Karpas-422 (cell line): ENCODE measurements around the gene MIR17HG. TPM values are rescaled to one million over a fixed set of nuclear protein-coding genes. Genes with fewer than 3 reads are reported as not detected.
"Not testable (repeated sequence)": the region's sequence is repeated elsewhere in the genome, so short reads cannot be mapped to it uniquely, and the experiment has no call there.

Experiments
- DNase-seq: peaks from one replicate; pipeline ENCODE4 v3.0.0-alpha.2; 2015
- H2AFZ ChIP-seq: fragments of 200-600 bp; sonication (generic); 2 replicates; pipeline ENCODE4 v1.6.1; 2014; ENCODE audit warnings: antibody characterized with exemption, low read length, mixed read lengths
- H3K27ac ChIP-seq: fragments of 200-600 bp; sonication (generic); 2 replicates; pipeline ENCODE4 v1.5.1; 2014; ENCODE audit warnings: mild to moderate bottlenecking, low read length, moderate library complexity
- H3K27me3 ChIP-seq: fragments of 200-600 bp; sonication (generic); 2 replicates; pipeline ENCODE4 v1.6.1; 2014; ENCODE audit warnings: low read length, mixed read lengths
- H3K36me3 ChIP-seq: fragments of 200-600 bp; sonication (generic); 2 replicates; pipeline ENCODE4 v1.6.1; 2014; ENCODE audit warnings: low read length, mixed read lengths; ENCODE audit not compliant: insufficient read depth
- H3K4me1 ChIP-seq: fragments of 200-600 bp; sonication (generic); 2 replicates; pipeline ENCODE4 v1.6.1; 2014; ENCODE audit warnings: mild to moderate bottlenecking, low read length, mixed read lengths
- H3K4me2 ChIP-seq: fragments of 200-600 bp; sonication (generic); 2 replicates; pipeline ENCODE4 v1.6.1; 2014; ENCODE audit warnings: low read length, low read depth, mild to moderate bottlenecking; ENCODE audit not compliant: poor library complexity, severe bottlenecking
- H3K4me3 ChIP-seq: fragments of 200-600 bp; sonication (generic); 2 replicates; pipeline ENCODE4 v1.5.1; 2014; ENCODE audit warnings: mild to moderate bottlenecking, antibody characterized with exemption, low read length, mixed read lengths
- H3K79me2 ChIP-seq: fragments of 200-600 bp; sonication (generic); 2 replicates; pipeline ENCODE4 v1.6.1; 2014; ENCODE audit warnings: mild to moderate bottlenecking, low read length, mixed read lengths
- H3K9ac ChIP-seq: fragments of 200-600 bp; sonication (generic); 2 replicates; pipeline ENCODE4 v1.6.0; 2014; ENCODE audit warnings: low read length
- H3K9me2 ChIP-seq: fragments of 200-600 bp; sonication (generic), shearing (Covaris generic); replicated peaks from 2 replicates; pipeline ENCODE4 v1.6.0; 2014; ENCODE audit warnings: mild to moderate bottlenecking, low read length, moderate library complexity; ENCODE audit not compliant: insufficient read depth
- H3K9me3 ChIP-seq: fragments of 300-700, 200-600 bp; sonication (generic); 2 replicates; pipeline ENCODE4 v1.6.1; 2014; ENCODE audit warnings: low read length, mixed read lengths
- H4K20me1 ChIP-seq: fragments of 200-600 bp; sonication (generic); 2 replicates; pipeline ENCODE4 v1.6.1; 2014; ENCODE audit warnings: mild to moderate bottlenecking, antibody characterized with exemption, low read length, low read depth; ENCODE audit not compliant: insufficient read depth
- total RNA-seq: library from RNA; depleted of rRNA; stranded (reverse); fragments of >200 nt; shearing (Covaris generic); gene quantifications from 2 replicates; pipeline ENCODE4 v1.2.3, GENCODE V29; 2014; ENCODE audit warnings: low replicate concordance

Gene MIR17HG
- total RNA-seq, 1 experiment from 2014 or later: 23.4 TPM

- Histone ChIP-seq H3K79me2 (peaks cover 41% of the 10 kb centered on the region), H3K4me1 (peaks cover 60% of the 10 kb centered on the region), H3K27ac (peak overlapping the region; percentile 67), H4K20me1 (peaks cover 55% of the 10 kb centered on the region), H3K9ac (peak overlapping the region; percentile 85), H3K27me3 (no peaks in the 10 kb centered on the region), H3K9me3 (no peaks in the 10 kb centered on the region), H3K4me3 (peak overlapping the region; percentile 95), H3K9me2 (no peaks in the 10 kb centered on the region), H2AFZ (no peak overlapping the region), H3K36me3 (peaks cover 62% of the 10 kb centered on the region), H3K4me2 (peak overlapping the region; percentile 91)
- no peak for DNase-seq
Measured at GRCh38 chr13:91349992-91350911, 2.8 kb downstream of the MIR17HG start.

GRCh38 chr13:91351123-91351522 lies 3.6 kb downstream of the MIR17HG start:
- H3K9me2 ChIP-seq: no peaks in the 10 kb centered on the region
- peak overlapping the region; percentile 91 for H3K4me2 ChIP-seq
- peaks cover 41% of the 10 kb centered on the region for H3K79me2 ChIP-seq
- no peaks in the 10 kb centered on the region for H3K9me3 ChIP-seq
- H3K4me1 ChIP-seq: peaks cover 66% of the 10 kb centered on the region
- H3K27ac ChIP-seq: no peak overlapping the region
- peak; percentile 42 for DNase-seq
- no peaks in the 10 kb centered on the region for H3K27me3 ChIP-seq
- H3K4me3 ChIP-seq: no peak overlapping the region
- H3K9ac ChIP-seq: no peak overlapping the region
- no peak overlapping the region for H2AFZ ChIP-seq
- peaks cover 70% of the 10 kb centered on the region for H3K36me3 ChIP-seq
- H4K20me1 ChIP-seq: peaks cover 64% of the 10 kb centered on the region

GRCh38 chr13:91351980-91352379 lies 4.5 kb downstream of the MIR17HG start:
- H3K79me2 ChIP-seq: peaks cover 41% of the 10 kb centered on the region
- no peak overlapping the region for H2AFZ ChIP-seq
- peaks cover 79% of the 10 kb centered on the region for H3K36me3 ChIP-seq
- H3K4me2 ChIP-seq: no peak overlapping the region
- H4K20me1 ChIP-seq: peaks cover 72% of the 10 kb centered on the region
- no peak overlapping the region for H3K4me3 ChIP-seq
- H3K9me2 ChIP-seq: no peaks in the 10 kb centered on the region
- no peaks in the 10 kb centered on the region for H3K27me3 ChIP-seq
- peak overlapping the region; percentile 21; the same call in 1 of the 2 replicates for H3K27ac ChIP-seq
- peaks cover 66% of the 10 kb centered on the region for H3K4me1 ChIP-seq
- H3K9me3 ChIP-seq: no peaks in the 10 kb centered on the region
- peak; percentile 41 for DNase-seq
- H3K9ac ChIP-seq: no peak overlapping the region

GRCh38 chr13:91352891-91353290 lies 5.4 kb downstream of the MIR17HG start:
- not testable (repeated sequence) for H3K27me3 ChIP-seq, H3K9me2 ChIP-seq, H2AFZ ChIP-seq, H3K4me3 ChIP-seq, H3K4me2 ChIP-seq, H3K27ac ChIP-seq, H3K9ac ChIP-seq, H3K9me3 ChIP-seq
- Histone ChIP-seq H3K4me1 (peaks cover 71% of the 10 kb centered on the region), H3K79me2 (peaks cover 38% of the 10 kb centered on the region), H3K36me3 (peaks cover 88% of the 10 kb centered on the region), H4K20me1 (peaks cover 73% of the 10 kb centered on the region)
- DNase-seq: peak; percentile 44

GRCh38 chr13:91353494-91353893 lies 6.0 kb downstream of the MIR17HG start:
- peaks cover 73% of the 10 kb centered on the region for H4K20me1 ChIP-seq
- no peak overlapping the region for H3K9ac ChIP-seq
- peaks cover 94% of the 10 kb centered on the region for H3K36me3 ChIP-seq
- no peak overlapping the region for H3K4me3 ChIP-seq
- no peak overlapping the region for H3K27ac ChIP-seq
- H3K9me3 ChIP-seq: no peaks in the 10 kb centered on the region
- H2AFZ ChIP-seq: no peak overlapping the region
- no peaks in the 10 kb centered on the region for H3K27me3 ChIP-seq
- no peaks in the 10 kb centered on the region for H3K9me2 ChIP-seq
- peaks cover 75% of the 10 kb centered on the region for H3K4me1 ChIP-seq
- H3K79me2 ChIP-seq: peaks cover 34% of the 10 kb centered on the region
- no peak for DNase-seq
- no peak overlapping the region for H3K4me2 ChIP-seq

- Histone ChIP-seq H3K27me3 (no peaks in the 10 kb centered on the region), H3K36me3 (peaks cover 91% of the 10 kb centered on the region), H2AFZ (no peak overlapping the region), H3K9me3 (no peaks in the 10 kb centered on the region), H3K27ac (no peak overlapping the region), H3K4me2 (no peak overlapping the region), H3K4me1 (peaks cover 65% of the 10 kb centered on the region), H4K20me1 (peaks cover 60% of the 10 kb centered on the region), H3K9me2 (no peaks in the 10 kb centered on the region), H3K9ac (no peak overlapping the region), H3K4me3 (no peak overlapping the region), H3K79me2 (peaks cover 20% of the 10 kb centered on the region)
- DNase-seq: peak; percentile 49
Measured at GRCh38 chr13:91355099-91355825, 7.8 kb downstream of the MIR17HG start.

- Histone ChIP-seq H3K4me3 (no peak overlapping the region), H3K27me3 (no peaks in the 10 kb centered on the region), H3K9me2 (no peaks in the 10 kb centered on the region), H3K4me2 (no peak overlapping the region), H2AFZ (no peak overlapping the region), H4K20me1 (peaks cover 52% of the 10 kb centered on the region), H3K79me2 (peaks cover 12% of the 10 kb centered on the region), H3K9ac (no peak overlapping the region), H3K27ac (no peak overlapping the region), H3K9me3 (no peaks in the 10 kb centered on the region), H3K36me3 (peaks cover 88% of the 10 kb centered on the region), H3K4me1 (peaks cover 57% of the 10 kb centered on the region)
- DNase-seq: peak; percentile 46
Measured at GRCh38 chr13:91355826-91356710, 8.6 kb downstream of the MIR17HG start.
